Esophagus muscularis mucosa (tissue), 4 donors: ENCODE results near the gene MPP1.

Experiments
- CTCF ChIP-seq, 3 experiments: fragments of 200-600 bp in 2 of 3; fragments of 450-650 bp in 1 of 3; sonication (generic) in 2 of 3; IDR thresholded peaks; one replicate each; pipeline ENCODE4 v1.5.1; 2017 to 2019; ENCODE audit warnings: antibody characterized with exemption in 3 of 3, mild to moderate bottlenecking in 2 of 3, moderate library complexity in 1 of 3
- EP300 ChIP-seq: sonication (generic); formaldehyde crosslinking; IDR thresholded peaks from one replicate; pipeline ENCODE4 v1.6.1; 2017; ENCODE audit warnings: antibody characterized with exemption
- POLR2AphosphoS5 ChIP-seq, 2 donors: sonication (generic); formaldehyde crosslinking; IDR thresholded peaks; one replicate each; pipeline ENCODE4 v1.6.1; 2017; ENCODE audit warnings: antibody characterized with exemption in 2 of 2

GRCh38 chrX:154829926-154830442 lies 24.7 kb upstream of the MPP1 start:
- no peak for TF ChIP-seq POLR2AphosphoS5 (IDR thresholded peaks at IDR 0.05)
- no peak for TF ChIP-seq CTCF (IDR thresholded peaks at IDR 0.05)
- no peak for TF ChIP-seq EP300
